ENCODE results near the gene EEF1A2. TPM values are rescaled to one million over a fixed set of nuclear protein-coding genes. Genes with fewer than 3 reads are reported as not detected.

The EEF1A2 gene
- total RNA-seq, 1 donor from 2014 or later = 0.54 TPM

GRCh38 chr20:63478346-63479302, 20.3 kb downstream of the EEF1A2 start:
- Histone ChIP-seq H2AFZ (replicated peaks) (no peak overlapping the region), H3K9me3 (ENCODE audit: low read depth) (no peaks in the 10 kb centered on the region), H3K4me3 (no peak overlapping the region), H3K27ac (no peak overlapping the region), H3K4me2 (no peak overlapping the region), H3K9ac (no peak overlapping the region), H4K20me1 (ENCODE audit: low read depth) (peaks cover 27% of the 10 kb centered on the region), H3K27me3 (peaks cover 32% of the 10 kb centered on the region), H3K4me1 (peaks cover 7% of the 10 kb centered on the region), H3F3A (ENCODE audit: low read depth) (peaks cover 7% of the 10 kb centered on the region), H3K79me2 (ENCODE audit: low read depth) (no peaks in the 10 kb centered on the region), H3K36me3 (no peaks in the 10 kb centered on the region)
- Mint-ChIP-seq H3K4me3 (no peak overlapping the region), H3K4me1 (peaks cover 30% of the 10 kb centered on the region), H3K27me3 (ENCODE audit: insufficient read depth, low read depth) (peaks cover 40% of the 10 kb centered on the region), H3K36me3 (no peaks in the 10 kb centered on the region), H3K27ac (peak overlapping the region; percentile 50), H3K9me3 (no peaks in the 10 kb centered on the region)
- DNase-seq (ENCODE audit: low spot score) = no peak
- TF ChIP-seq EZH2 (IDR thresholded peaks at IDR 0.05) = no peak
- no peak for TF ChIP-seq EZH2phosphoT487 (IDR thresholded peaks at IDR 0.05)
- TF ChIP-seq CTCF (IDR thresholded peaks at IDR 0.05) = no peak

GRCh38 chr20:63477944-63478343, 20.9 kb downstream of the EEF1A2 start:
- no peaks in the 10 kb centered on the region for H3K36me3 Mint-ChIP-seq
- no peak overlapping the region for H3K27ac Mint-ChIP-seq
- Histone ChIP-seq H3K27me3 (peaks cover 39% of the 10 kb centered on the region), H4K20me1 (ENCODE audit: low read depth) (peaks cover 34% of the 10 kb centered on the region), H3K36me3 (no peaks in the 10 kb centered on the region), H3K79me2 (ENCODE audit: low read depth) (no peaks in the 10 kb centered on the region), H3K9me3 (ENCODE audit: low read depth) (no peaks in the 10 kb centered on the region), H3K4me3 (no peak overlapping the region), H3K4me1 (peaks cover 7% of the 10 kb centered on the region), H3K4me2 (no peak overlapping the region), H3F3A (ENCODE audit: low read depth) (peaks cover 13% of the 10 kb centered on the region), H3K9ac (no peak overlapping the region), H3K27ac (no peak overlapping the region), H2AFZ (replicated peaks) (no peak overlapping the region)
- peaks cover 40% of the 10 kb centered on the region for H3K27me3 Mint-ChIP-seq (ENCODE audit: insufficient read depth, low read depth)
- no peaks in the 10 kb centered on the region for H3K9me3 Mint-ChIP-seq
- DNase-seq (ENCODE audit: low spot score) = no peak
- H3K4me1 Mint-ChIP-seq = peaks cover 29% of the 10 kb centered on the region
- TF ChIP-seq EZH2phosphoT487 (IDR thresholded peaks at IDR 0.05) (no peak), CTCF (IDR thresholded peaks at IDR 0.05) (no peak), EZH2 (IDR thresholded peaks at IDR 0.05) (no peak)
- no peak overlapping the region for H3K4me3 Mint-ChIP-seq

- H3K27me3 Mint-ChIP-seq (ENCODE audit: insufficient read depth, low read depth) = peaks cover 35% of the 10 kb centered on the region
These were observed 21.7 kb downstream of the EEF1A2 start for GRCh38 chr20:63477061-63477616.

More at GRCh38 chr20:63477061-63477616, 21.7 kb downstream of the EEF1A2 start:
- Mint-ChIP-seq H3K27ac (no peak overlapping the region), H3K4me3 (no peak overlapping the region), H3K4me1 (peaks cover 23% of the 10 kb centered on the region), H3K9me3 (no peaks in the 10 kb centered on the region), H3K36me3 (no peaks in the 10 kb centered on the region)
- peaks cover 1% of the 10 kb centered on the region for H3K79me2 ChIP-seq (ENCODE audit: low read depth)
- TF ChIP-seq EZH2 (IDR thresholded peaks at IDR 0.05) (no peak), EZH2phosphoT487 (IDR thresholded peaks at IDR 0.05) (no peak), CTCF (IDR thresholded peaks at IDR 0.05) (no peak)
- no peak overlapping the region for H3K4me2 ChIP-seq
- no peaks in the 10 kb centered on the region for H3K9me3 ChIP-seq (ENCODE audit: low read depth)
- peaks cover 39% of the 10 kb centered on the region for H3K27me3 ChIP-seq
- no peak overlapping the region for H2AFZ ChIP-seq (replicated peaks)
- peaks cover 34% of the 10 kb centered on the region for H4K20me1 ChIP-seq (ENCODE audit: low read depth)
- peaks cover 5% of the 10 kb centered on the region for H3K4me1 ChIP-seq
- no peak overlapping the region for H3K4me3 ChIP-seq
- DNase-seq (ENCODE audit: low spot score) = no peak
- no peaks in the 10 kb centered on the region for H3K36me3 ChIP-seq
- H3K27ac ChIP-seq = no peak overlapping the region
- no peak overlapping the region for H3K9ac ChIP-seq
- H3F3A ChIP-seq (ENCODE audit: low read depth) = peaks cover 13% of the 10 kb centered on the region
